ENCODE measurements around the gene RSAD2. TPM values are rescaled to one million over a fixed set of nuclear protein-coding genes. Genes with fewer than 3 reads are reported as not detected.

RSAD2 gene
- total RNA-seq, 1 donor from 2014 or later, result 0.22 TPM

DNA sequence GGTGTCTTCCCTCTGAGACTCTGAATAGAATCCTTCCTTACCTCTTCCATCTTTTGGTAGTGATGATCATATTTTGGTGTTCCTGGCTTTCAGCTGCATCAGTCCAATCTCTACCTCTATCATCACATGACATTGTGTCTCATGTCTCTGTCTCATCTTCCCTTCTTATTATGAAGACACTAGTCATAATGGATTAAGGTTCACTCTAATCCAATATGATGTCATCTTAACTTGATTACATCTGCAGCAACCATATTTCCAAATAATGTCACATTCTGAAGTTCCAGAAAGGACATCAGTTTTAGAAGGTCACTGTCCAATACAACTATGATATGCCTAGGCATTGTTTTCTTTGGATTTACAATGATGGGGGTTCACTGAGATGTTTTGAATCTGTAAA, 43.4 kb upstream of the RSAD2 start:
- peaks cover 42% of the 10 kb centered on the region for H3K9me3 Mint-ChIP-seq (ENCODE audit: low read depth)
- H3K27ac Mint-ChIP-seq (ENCODE audit: unreplicated experiment), result no peak overlapping the region
- H3K4me3 Mint-ChIP-seq (ENCODE audit: unreplicated experiment), result no peak overlapping the region
- H3K4me1 Mint-ChIP-seq (ENCODE audit: low read depth), result no peaks in the 10 kb centered on the region
- DNase-seq (ENCODE audit: low spot score), result no peak
- H3K27me3 Mint-ChIP-seq (ENCODE audit: low read depth), result no peaks in the 10 kb centered on the region
- peaks cover 15% of the 10 kb centered on the region for H3K36me3 Mint-ChIP-seq (ENCODE audit: low read depth)
- TF ChIP-seq, protein P1, sequence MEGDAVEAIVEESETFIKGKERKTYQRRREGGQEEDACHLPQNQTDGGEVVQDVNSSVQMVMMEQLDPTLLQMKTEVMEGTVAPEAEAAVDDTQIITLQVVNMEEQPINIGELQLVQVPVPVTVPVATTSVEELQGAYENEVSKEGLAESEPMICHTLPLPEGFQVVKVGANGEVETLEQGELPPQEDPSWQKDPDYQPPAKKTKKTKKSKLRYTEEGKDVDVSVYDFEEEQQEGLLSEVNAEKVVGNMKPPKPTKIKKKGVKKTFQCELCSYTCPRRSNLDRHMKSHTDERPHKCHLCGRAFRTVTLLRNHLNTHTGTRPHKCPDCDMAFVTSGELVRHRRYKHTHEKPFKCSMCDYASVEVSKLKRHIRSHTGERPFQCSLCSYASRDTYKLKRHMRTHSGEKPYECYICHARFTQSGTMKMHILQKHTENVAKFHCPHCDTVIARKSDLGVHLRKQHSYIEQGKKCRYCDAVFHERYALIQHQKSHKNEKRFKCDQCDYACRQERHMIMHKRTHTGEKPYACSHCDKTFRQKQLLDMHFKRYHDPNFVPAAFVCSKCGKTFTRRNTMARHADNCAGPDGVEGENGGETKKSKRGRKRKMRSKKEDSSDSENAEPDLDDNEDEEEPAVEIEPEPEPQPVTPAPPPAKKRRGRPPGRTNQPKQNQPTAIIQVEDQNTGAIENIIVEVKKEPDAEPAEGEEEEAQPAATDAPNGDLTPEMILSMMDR (IDR thresholded peaks at IDR 0.05), result no peak

DNA sequence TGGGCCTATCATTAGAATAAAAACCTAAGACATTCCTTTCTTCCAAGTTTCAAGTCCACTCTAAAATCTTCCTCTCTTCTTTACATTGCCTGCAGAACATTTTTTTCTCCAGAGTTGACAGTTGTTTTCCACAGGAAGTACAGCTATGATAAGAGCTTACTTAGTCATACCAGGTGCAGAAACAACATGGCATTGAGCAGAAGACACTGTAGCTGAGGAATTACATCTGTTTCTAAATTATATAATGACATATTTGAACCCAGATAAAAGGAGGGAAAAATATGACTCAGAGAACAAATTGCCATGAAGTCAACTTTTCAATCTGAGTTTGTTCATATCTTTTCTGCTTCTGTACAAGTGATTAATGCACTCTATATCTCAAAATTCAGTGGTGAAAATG, 42.1 kb upstream of the RSAD2 start:
- TF ChIP-seq, protein P1 (IDR thresholded peaks at IDR 0.05), result no peak
- no peak for DNase-seq (ENCODE audit: low spot score)
- H3K27me3 Mint-ChIP-seq (ENCODE audit: low read depth), result no peaks in the 10 kb centered on the region
- H3K4me1 Mint-ChIP-seq (ENCODE audit: low read depth), result no peaks in the 10 kb centered on the region
- peaks cover 14% of the 10 kb centered on the region for H3K36me3 Mint-ChIP-seq (ENCODE audit: low read depth)
- H3K9me3 Mint-ChIP-seq (ENCODE audit: low read depth), result peaks cover 48% of the 10 kb centered on the region
- no peak overlapping the region for H3K4me3 Mint-ChIP-seq (ENCODE audit: unreplicated experiment)
- H3K27ac Mint-ChIP-seq (ENCODE audit: unreplicated experiment), result no peak overlapping the region

DNA sequence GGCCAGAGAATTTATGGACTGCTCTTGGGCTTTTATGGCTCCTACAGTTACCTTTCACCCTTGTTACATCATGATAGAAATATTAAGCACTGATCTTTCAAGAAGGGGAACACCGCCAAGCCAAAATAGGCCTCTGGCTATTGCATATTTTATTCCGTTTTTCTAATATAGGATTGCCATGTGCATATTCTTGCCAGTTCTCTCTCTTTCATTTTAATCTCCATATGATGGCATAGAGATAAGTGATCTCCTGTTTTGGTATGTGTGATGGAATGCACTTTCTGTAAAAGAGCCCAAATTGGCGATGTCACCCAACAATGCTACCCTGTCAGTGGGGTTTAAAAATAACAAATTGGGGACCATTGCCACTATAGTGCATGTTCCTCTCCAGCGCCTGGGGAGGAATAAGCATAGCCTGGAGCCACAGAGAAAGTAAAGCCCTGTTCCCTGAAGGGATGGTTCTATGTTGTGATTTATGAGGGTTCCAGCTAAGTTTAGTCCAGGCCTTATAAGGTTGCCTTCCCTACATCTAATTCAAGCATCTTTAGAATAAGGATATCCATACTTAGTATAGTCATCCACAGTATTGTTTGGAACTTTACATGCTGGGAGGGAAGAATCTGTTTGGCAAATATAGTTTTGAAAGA, 38.8 kb upstream of the RSAD2 start:
- Mint-ChIP-seq H3K4me3 (ENCODE audit: unreplicated experiment) (no peak overlapping the region), H3K9me3 (ENCODE audit: low read depth) (peaks cover 52% of the 10 kb centered on the region), H3K36me3 (ENCODE audit: low read depth) (peaks cover 9% of the 10 kb centered on the region), H3K27ac (ENCODE audit: unreplicated experiment) (no peak overlapping the region), H3K4me1 (ENCODE audit: low read depth) (no peaks in the 10 kb centered on the region), H3K27me3 (ENCODE audit: low read depth) (no peaks in the 10 kb centered on the region)
- TF ChIP-seq, protein P1 (IDR thresholded peaks at IDR 0.05), result no peak
- no peak for DNase-seq (ENCODE audit: low spot score)

DNA sequence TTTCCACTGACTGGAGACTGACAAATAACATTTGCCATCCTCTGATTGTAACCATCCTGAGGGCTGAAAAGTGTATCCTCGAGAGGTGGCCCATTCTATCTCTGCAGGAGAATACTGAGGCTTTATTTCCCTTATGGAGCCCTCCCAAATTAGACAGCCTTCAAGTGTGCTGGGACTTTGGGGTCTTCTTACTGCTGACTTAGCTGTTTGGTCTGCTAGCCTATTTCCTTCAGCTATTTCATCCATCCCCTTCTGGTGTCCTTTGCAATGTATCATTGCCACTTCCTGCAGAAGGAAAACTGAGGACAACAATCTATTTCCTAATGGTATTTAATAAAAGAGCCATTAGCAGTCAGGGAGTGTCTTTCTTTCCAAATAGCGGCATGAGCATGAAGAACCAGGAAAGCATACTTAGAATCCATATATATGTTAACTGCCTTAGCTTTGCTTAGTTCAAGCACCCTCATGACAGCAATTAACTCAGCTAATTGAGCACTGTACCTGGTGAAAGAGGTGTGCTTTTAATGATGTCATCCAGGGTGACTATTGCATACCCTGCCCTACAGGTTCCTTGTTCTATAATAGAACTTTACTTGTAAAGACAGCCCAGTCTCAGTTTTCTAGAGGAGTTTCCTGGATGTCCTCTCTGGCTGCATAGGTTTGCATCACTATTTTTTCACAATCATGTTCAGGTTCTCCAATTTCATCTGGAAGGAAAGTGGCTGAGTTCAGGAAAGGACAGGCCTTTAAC, 35.9 kb upstream of the RSAD2 start:
- H3K4me1 Mint-ChIP-seq (ENCODE audit: low read depth), result no peaks in the 10 kb centered on the region
- TF ChIP-seq, protein P1 (IDR thresholded peaks at IDR 0.05), result no peak
- H3K27me3 Mint-ChIP-seq (ENCODE audit: low read depth), result no peaks in the 10 kb centered on the region
- H3K27ac Mint-ChIP-seq (ENCODE audit: unreplicated experiment), result no peak overlapping the region
- peaks cover 14% of the 10 kb centered on the region for H3K36me3 Mint-ChIP-seq (ENCODE audit: low read depth)
- no peak overlapping the region for H3K4me3 Mint-ChIP-seq (ENCODE audit: unreplicated experiment)
- DNase-seq (ENCODE audit: low spot score), result no peak
- peaks cover 64% of the 10 kb centered on the region for H3K9me3 Mint-ChIP-seq (ENCODE audit: low read depth)

DNA sequence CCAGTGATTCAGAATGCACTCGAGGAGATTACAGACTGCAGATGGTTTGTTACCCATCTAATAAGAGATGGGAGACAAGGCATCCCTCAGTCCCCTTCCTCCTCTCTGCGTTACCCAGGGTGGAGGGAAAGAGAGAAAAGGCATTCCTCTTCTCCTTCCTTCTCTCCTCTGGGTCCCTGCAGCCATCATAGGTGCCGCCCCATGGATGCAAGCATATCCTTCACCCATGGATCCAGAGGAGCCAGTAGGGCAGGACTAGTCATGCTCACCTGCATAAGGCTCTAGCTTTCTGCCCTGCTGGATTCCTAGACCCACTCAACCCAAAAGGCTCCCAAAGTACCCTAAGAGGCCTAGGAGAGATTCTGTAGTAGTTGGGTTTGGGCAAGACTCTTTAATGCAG, 32.3 kb upstream of the RSAD2 start:
- peaks cover 70% of the 10 kb centered on the region for H3K9me3 Mint-ChIP-seq (ENCODE audit: low read depth)

More for the DNA sequence above, 32.3 kb upstream of the RSAD2 start:
- no peak for DNase-seq (ENCODE audit: low spot score)
- TF ChIP-seq, protein P1 (IDR thresholded peaks at IDR 0.05), result no peak
- H3K36me3 Mint-ChIP-seq (ENCODE audit: low read depth), result peaks cover 20% of the 10 kb centered on the region
- no peak overlapping the region for H3K27ac Mint-ChIP-seq (ENCODE audit: unreplicated experiment)
- H3K4me1 Mint-ChIP-seq (ENCODE audit: low read depth), result no peaks in the 10 kb centered on the region
- no peaks in the 10 kb centered on the region for H3K27me3 Mint-ChIP-seq (ENCODE audit: low read depth)
- no peak overlapping the region for H3K4me3 Mint-ChIP-seq (ENCODE audit: unreplicated experiment)
